GM21526 (cell line): ENCODE measurements around the gene ENO1.

Experiments used
- ATAC-seq: cut with Tn5 transposase; IDR thresholded peaks from one replicate; pipeline ENCODE4 v1.9.1; 2021; ENCODE audit warnings: moderate library complexity; ENCODE audit not compliant: unreplicated experiment, low FRiP score

Gene ENO1

GRCh38 chr1:8816264-8816663 lies 62.2 kb downstream of the ENO1 start:
- ATAC-seq = no peak

GRCh38 chr1:8815582-8816151 lies 62.8 kb downstream of the ENO1 start:
- no peak for ATAC-seq

GRCh38 chr1:8814865-8815264 lies 63.6 kb downstream of the ENO1 start:
- ATAC-seq = no peak

- ATAC-seq = no peak
These were observed 64.5 kb downstream of the ENO1 start for GRCh38 chr1:8813991-8814390.

GRCh38 chr1:8813016-8813763 lies 65.3 kb downstream of the ENO1 start:
- ATAC-seq = no peak

- ATAC-seq = no peak
These were observed 66.4 kb downstream of the ENO1 start for GRCh38 chr1:8812081-8812480.
